Neural progenitor cell (in vitro differentiated cells): Measurements from ENCODE around the gene ADORA2A. TPM values are rescaled to one million over a fixed set of nuclear protein-coding genes. Genes with fewer than 3 reads are reported as not detected.

Source experiments
- DNase-seq: peaks from one replicate; pipeline ENCODE4 v3.0.0-alpha.2; 2016; ENCODE audit warnings: low spot score
- H2AFZ ChIP-seq: fragments of 200-600 bp; sonication (generic); replicated peaks from 2 replicates; pipeline ENCODE4 v1.6.1; 2016; ENCODE audit warnings: antibody characterized with exemption
- H3F3A ChIP-seq: fragments of 200-600 bp; sonication (generic); 2 replicates; pipeline ENCODE4 v1.6.1; 2016; ENCODE audit warnings: antibody characterized with exemption, low read depth
- H3K27ac ChIP-seq: fragments of 200-600 bp; sonication (generic); 2 replicates; pipeline ENCODE4 v1.5.1; 2016; ENCODE audit warnings: mild to moderate bottlenecking
- H3K27me3 ChIP-seq: fragments of 200-600 bp; sonication (generic); 2 replicates; pipeline ENCODE4 v1.6.1; 2016; ENCODE audit warnings: mild to moderate bottlenecking, moderate library complexity
- H3K36me3 ChIP-seq: fragments of 200-600 bp; sonication (generic); 2 replicates; pipeline ENCODE4 v1.5.1; 2016
- H3K4me1 ChIP-seq: fragments of 200-600 bp; sonication (generic); 2 replicates; pipeline ENCODE4 v1.6.1; 2016; ENCODE audit warnings: mixed run types
- H3K4me2 ChIP-seq: fragments of 200-600 bp; sonication (generic); 2 replicates; pipeline ENCODE4 v1.6.1; 2016
- H3K4me3 ChIP-seq: fragments of 200-600 bp; sonication (generic); 2 replicates; pipeline ENCODE4 v1.5.1; 2016
- H3K79me2 ChIP-seq: fragments of 200-600 bp; sonication (generic); 2 replicates; pipeline ENCODE4 v1.6.1; 2016; ENCODE audit warnings: low read depth
- H3K9ac ChIP-seq: fragments of 200-600 bp; sonication (generic); 2 replicates; pipeline ENCODE4 v1.6.1; 2016
- H3K9me3 ChIP-seq: fragments of 200-600 bp; sonication (generic); 2 replicates; pipeline ENCODE4 v1.5.1; 2016; ENCODE audit warnings: low read depth
- H4K20me1 ChIP-seq: fragments of 200-600 bp; sonication (generic); 2 replicates; pipeline ENCODE4 v1.6.1; 2016; ENCODE audit warnings: low read depth
- H3K27ac Mint-ChIP-seq: 3 replicates; pipeline ENCODE4 v1.8.0; 2021; ENCODE audit warnings: mixed read lengths
- H3K27me3 Mint-ChIP-seq: 2 replicates; pipeline ENCODE4 v1.8.0; 2022; ENCODE audit warnings: low read depth, mild to moderate bottlenecking, inconsistent platforms, moderate library complexity, mixed read lengths; ENCODE audit not compliant: insufficient read depth
- H3K36me3 Mint-ChIP-seq: 3 replicates; pipeline ENCODE4 v1.8.0; 2021; ENCODE audit warnings: mixed read lengths
- H3K4me1 Mint-ChIP-seq: 3 replicates; pipeline ENCODE4 v1.8.0; 2021; ENCODE audit warnings: mixed read lengths
- H3K4me3 Mint-ChIP-seq: 3 replicates; pipeline ENCODE4 v1.8.0; 2021; ENCODE audit warnings: mild to moderate bottlenecking, moderate library complexity, mixed read lengths
- H3K9me3 Mint-ChIP-seq: 3 replicates; pipeline ENCODE4 v1.8.0; 2020; ENCODE audit warnings: mixed read lengths
- CTCF ChIP-seq: fragments of 200-600 bp; sonication (generic); IDR thresholded peaks from 2 replicates; pipeline ENCODE4 v1.5.1; 2017; ENCODE audit warnings: antibody characterized with exemption, mild to moderate bottlenecking
- EZH2 ChIP-seq: fragments of 200-600 bp; sonication (generic); IDR thresholded peaks from 2 replicates; pipeline ENCODE4 v1.6.1; 2017; ENCODE audit warnings: antibody characterized with exemption, mild to moderate bottlenecking, moderate library complexity
- EZH2phosphoT487 ChIP-seq: fragments of 200-600 bp; sonication (generic); IDR thresholded peaks from 2 replicates; pipeline ENCODE4 v1.6.1; 2017; ENCODE audit warnings: antibody characterized with exemption
- total RNA-seq: library from RNA; depleted of rRNA; stranded (reverse); fragments of >200 nt; gene quantifications from 2 replicates; pipeline ENCODE4 v1.2.3, GENCODE V29; 2015; ENCODE audit warnings: low replicate concordance

ADORA2A gene
- total RNA-seq, 1 donor from 2014 or later: 0.51 TPM

GRCh38 chr22:24408630-24409029 lies 18.8 kb upstream of the ADORA2A start:
- Histone ChIP-seq H3K27ac (no peak overlapping the region), H3K79me2 (no peaks in the 10 kb centered on the region), H3K9me3 (no peaks in the 10 kb centered on the region), H3K4me2 (no peak overlapping the region), H3K4me1 (no peaks in the 10 kb centered on the region), H3F3A (no peaks in the 10 kb centered on the region), H3K27me3 (no peaks in the 10 kb centered on the region), H4K20me1 (peaks cover 14% of the 10 kb centered on the region), H3K36me3 (no peaks in the 10 kb centered on the region), H2AFZ (no peak overlapping the region), H3K4me3 (no peak overlapping the region), H3K9ac (no peak overlapping the region)
- peaks cover 25% of the 10 kb centered on the region for H3K36me3 Mint-ChIP-seq
- H3K9me3 Mint-ChIP-seq: no peaks in the 10 kb centered on the region
- TF ChIP-seq EZH2phosphoT487 (no peak), CTCF (no peak), EZH2 (no peak)
- no peak overlapping the region for H3K4me3 Mint-ChIP-seq
- H3K27ac Mint-ChIP-seq: no peak overlapping the region
- peaks cover 3% of the 10 kb centered on the region for H3K27me3 Mint-ChIP-seq
- H3K4me1 Mint-ChIP-seq: peaks cover 9% of the 10 kb centered on the region
- no peak for DNase-seq

GRCh38 chr22:24409707-24410106 lies 17.7 kb upstream of the ADORA2A start:
- no peak overlapping the region for H2AFZ ChIP-seq
- no peaks in the 10 kb centered on the region for H3K36me3 ChIP-seq
- no peak overlapping the region for H3K4me2 ChIP-seq

GRCh38 chr22:24410110-24410856 lies 17.1 kb upstream of the ADORA2A start:
- Histone ChIP-seq H3K4me2 (no peak overlapping the region), H3K79me2 (no peaks in the 10 kb centered on the region), H3F3A (no peaks in the 10 kb centered on the region), H3K36me3 (no peaks in the 10 kb centered on the region), H3K9me3 (no peaks in the 10 kb centered on the region), H3K27me3 (no peaks in the 10 kb centered on the region), H3K9ac (no peak overlapping the region), H4K20me1 (peaks cover 14% of the 10 kb centered on the region), H3K4me3 (no peak overlapping the region), H2AFZ (no peak overlapping the region), H3K27ac (no peak overlapping the region), H3K4me1 (no peaks in the 10 kb centered on the region)
- Mint-ChIP-seq H3K27ac (peak overlapping the region; percentile 61), H3K4me1 (peaks cover 9% of the 10 kb centered on the region), H3K4me3 (no peak overlapping the region), H3K36me3 (peaks cover 15% of the 10 kb centered on the region), H3K9me3 (no peaks in the 10 kb centered on the region), H3K27me3 (peaks cover 3% of the 10 kb centered on the region)
- TF ChIP-seq CTCF (no peak), EZH2phosphoT487 (no peak), EZH2 (no peak)
- DNase-seq: no peak

More at GRCh38 chr22:24409707-24410106, 17.7 kb upstream of the ADORA2A start:
- no peaks in the 10 kb centered on the region for H3K9me3 ChIP-seq
- H3K27ac ChIP-seq: no peak overlapping the region
- no peaks in the 10 kb centered on the region for H3K79me2 ChIP-seq
- no peak overlapping the region for H3K27ac Mint-ChIP-seq
- H4K20me1 ChIP-seq: peaks cover 14% of the 10 kb centered on the region
- H3K4me3 ChIP-seq: no peak overlapping the region
- no peak for DNase-seq
- no peak overlapping the region for H3K9ac ChIP-seq
- no peaks in the 10 kb centered on the region for H3K4me1 ChIP-seq
- no peaks in the 10 kb centered on the region for H3K27me3 ChIP-seq
- no peaks in the 10 kb centered on the region for H3F3A ChIP-seq
- peaks cover 9% of the 10 kb centered on the region for H3K4me1 Mint-ChIP-seq
- no peak for TF ChIP-seq CTCF
- TF ChIP-seq EZH2: no peak
- TF ChIP-seq EZH2phosphoT487: no peak
- H3K9me3 Mint-ChIP-seq: no peaks in the 10 kb centered on the region
- peaks cover 3% of the 10 kb centered on the region for H3K27me3 Mint-ChIP-seq
- H3K4me3 Mint-ChIP-seq: no peak overlapping the region
- peaks cover 15% of the 10 kb centered on the region for H3K36me3 Mint-ChIP-seq
